NCI-H1105 (cell line): ENCODE results near the gene SPAM1.
"Not testable (repeated sequence)": the region's sequence is repeated elsewhere in the genome, so short reads cannot be mapped to it uniquely, and the experiment has no call there.

Experiments used
- DNase-seq: peaks from one replicate; lab custom pipeline; 2025; lab: John Stamatoyannopoulos, UW

The SPAM1 gene

DNA sequence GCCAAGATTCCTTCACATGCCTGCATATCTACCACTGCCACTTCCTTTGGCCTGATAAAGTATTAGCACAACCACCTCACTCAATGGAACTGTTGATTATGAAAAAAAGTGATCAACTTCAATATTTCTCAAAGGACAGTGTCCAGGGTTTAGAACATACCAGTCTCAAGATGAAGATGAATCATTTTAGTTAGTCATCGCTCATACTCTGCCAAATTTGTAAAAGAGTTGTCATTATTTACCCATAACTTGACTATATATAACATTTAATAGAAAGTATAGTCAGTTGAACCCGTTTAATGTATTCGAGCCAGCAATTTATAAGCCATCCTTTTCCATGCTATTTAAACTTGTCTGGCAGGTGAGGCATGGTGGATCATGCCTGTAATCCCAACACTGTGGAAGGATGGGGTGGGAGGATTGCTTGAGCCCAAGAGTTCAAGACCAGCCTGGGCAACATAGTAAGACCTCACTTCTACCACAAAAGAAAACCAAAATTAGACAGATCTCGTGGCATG is 33.2 kb downstream of the SPAM1 start:
- no peak for DNase-seq

- no peak for DNase-seq
Observed at GRCh38 chr7:123961771-123962170, 36.7 kb downstream of the SPAM1 start.

- DNase-seq, result no peak
Observed at GRCh38 chr7:123966936-123967335, 41.9 kb downstream of the SPAM1 start.

DNA sequence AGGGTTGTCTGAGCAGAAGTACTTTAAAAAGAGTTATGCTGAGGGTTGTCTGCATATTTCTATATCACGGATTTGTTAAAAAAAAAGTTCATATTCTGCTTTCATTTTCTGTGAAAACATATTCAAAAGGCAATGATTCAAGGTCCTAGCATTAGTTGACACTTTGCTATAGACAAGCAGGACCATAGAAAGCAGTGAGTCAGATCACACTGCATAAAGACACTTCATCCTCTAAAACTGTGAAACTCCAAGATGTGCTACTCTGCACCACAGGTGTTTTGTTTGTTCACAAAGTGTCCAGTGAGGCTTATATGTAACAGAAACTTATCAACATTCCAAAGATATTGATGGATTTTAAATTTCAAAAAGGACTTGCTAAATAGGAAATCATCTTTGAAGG is 47.0 kb downstream of the SPAM1 start:
- no peak for DNase-seq

DNA sequence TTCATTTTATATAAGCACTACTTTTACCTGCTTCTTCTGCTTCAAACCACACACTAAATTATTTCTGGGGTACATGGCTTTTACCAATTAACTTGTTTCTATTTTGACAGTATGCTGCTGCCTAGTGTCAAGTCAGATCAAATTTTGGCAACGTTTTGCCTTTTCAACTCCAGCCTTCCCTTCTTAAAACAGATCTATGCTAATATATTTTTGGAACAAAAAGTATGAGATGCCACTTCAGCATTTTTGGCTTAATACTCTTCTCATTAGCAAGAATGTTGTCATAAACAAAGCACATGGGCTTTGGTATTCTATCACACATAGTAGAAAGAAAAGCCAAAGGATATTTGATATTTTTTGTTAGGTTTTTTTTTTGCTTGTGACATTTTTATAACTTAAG is 47.8 kb downstream of the SPAM1 start:
- DNase-seq, result no peak

GRCh38 chr7:123974326-123974908 is 49.4 kb downstream of the SPAM1 start:
- DNase-seq, result no peak

DNA sequence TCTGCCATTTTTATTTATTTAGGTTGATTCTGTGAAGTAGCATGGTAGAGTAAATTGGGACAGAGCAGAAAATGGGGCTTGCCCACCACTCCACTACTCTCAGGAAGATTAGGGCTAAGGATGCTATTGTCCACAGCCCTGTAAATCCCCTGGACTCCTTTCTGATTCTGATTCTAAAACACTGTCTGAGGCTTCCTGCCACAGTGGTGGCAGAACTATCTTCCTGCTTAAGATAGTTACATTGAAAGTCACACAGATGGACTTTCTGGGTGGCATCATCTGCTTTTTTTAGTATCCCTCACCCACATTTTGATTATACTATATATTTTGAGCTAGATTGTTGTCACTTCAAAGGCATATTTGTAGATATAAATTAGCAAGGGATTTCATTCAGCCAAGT is 50.0 kb downstream of the SPAM1 start:
- no peak for DNase-seq

DNA sequence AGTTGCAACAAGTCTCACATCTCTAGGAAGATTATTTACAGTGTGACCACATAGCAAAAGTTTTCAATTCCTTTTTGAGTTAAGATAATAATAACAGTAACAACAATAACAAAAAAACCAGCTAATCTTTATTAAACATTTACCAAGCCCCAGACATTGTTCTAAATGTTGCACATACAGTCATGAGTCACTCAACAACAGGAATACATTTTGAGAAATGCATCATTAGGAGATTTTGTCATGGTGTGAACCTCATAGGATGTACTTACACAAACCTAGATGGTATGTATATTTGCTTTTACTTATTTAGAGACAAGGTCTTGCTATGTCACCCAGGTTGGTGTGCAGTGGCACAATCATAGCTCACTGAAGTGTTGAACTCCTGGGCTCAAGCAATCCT is 52.0 kb downstream of the SPAM1 start:
- DNase-seq, result no peak

DNA sequence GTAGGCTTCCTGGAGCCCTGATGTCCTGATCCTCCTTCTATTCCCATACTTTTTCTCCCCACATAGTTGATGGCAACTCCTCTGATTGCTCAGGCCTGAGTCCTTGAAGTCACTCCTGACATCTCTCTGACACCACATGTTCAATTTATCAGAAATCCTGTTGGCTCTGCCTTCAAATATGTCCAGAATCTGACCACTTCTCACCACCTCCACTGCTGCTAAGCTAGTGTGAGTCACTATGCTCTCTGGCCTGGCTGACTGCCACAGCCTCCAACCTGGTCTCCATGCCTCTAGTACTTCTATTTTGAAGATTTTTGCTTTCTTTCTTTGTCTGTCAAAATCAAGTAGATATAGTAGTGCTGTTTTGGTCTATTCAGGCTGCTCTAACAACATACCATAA is 54.8 kb downstream of the SPAM1 start:
- no peak for DNase-seq

GRCh38 chr7:123987445-123987844 is 62.4 kb downstream of the SPAM1 start:
- DNase-seq, result no peak

DNA sequence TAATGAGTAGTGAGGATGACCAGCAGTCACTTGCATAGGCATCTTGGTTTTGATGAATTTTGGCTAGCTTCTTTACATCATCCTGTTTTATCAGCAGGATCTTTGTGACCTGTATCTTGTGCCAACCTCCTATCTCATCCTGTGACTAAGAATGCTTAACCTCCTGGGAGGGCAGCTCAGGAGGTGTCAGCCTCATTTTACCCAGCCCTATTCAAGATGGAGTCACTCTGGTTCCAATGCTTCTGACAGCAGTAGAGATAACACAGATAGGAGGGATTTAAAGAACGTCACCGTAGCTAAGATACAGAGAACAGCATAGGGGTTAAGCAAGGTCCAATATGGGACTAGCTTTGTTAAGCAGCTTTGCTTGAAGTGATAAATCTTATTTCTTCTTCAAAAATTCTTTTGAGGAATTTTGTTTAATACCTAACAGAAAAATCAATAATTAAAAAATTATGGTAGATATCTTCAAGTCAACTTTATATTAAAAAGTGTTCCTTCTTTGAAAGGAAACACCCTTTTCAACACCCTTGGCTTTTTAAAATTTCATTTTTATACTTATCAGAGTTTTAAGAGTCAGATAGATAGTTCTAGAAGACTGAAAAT is 68.0 kb downstream of the SPAM1 start:
- no peak for DNase-seq

DNA sequence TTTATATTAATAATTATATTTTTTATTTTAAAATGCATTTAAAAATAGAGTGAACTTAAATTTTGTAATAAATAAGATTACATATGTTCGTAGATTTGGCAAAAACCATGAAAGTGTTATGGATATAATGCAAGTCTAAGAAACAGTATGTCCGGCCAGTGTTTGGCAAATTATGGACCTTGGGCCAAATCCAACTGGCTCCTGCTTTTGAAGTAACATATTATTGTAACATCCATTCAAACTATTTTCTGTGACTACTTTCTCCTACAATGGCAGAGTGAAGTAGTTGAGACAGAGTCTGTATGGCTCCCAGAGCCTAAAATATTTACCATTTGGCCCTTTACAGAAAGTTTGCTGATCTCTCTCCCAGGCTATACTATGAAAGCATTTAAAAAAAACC is 69.0 kb downstream of the SPAM1 start:
- DNase-seq, result no peak

DNA sequence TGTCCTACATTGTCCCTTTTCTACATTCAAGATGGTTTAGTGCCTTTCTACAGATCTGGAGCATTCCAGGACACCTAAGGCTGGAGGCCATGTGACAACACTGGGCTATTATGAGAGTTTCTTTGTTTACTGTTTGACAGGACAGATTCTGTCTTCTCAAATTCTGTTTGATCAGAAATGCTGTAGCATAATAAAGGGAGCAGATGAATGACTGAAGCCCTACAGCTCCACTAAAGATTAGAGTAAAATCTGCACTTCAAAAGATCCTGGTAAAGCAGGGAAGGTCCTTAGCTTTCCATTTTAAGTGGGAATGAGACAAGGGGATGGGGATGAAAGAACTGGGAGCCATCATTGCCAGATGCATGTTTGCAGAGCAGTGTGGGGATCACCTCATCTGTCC is 69.4 kb downstream of the SPAM1 start:
- DNase-seq, result no peak

GRCh38 chr7:123995617-123996326 is 70.7 kb downstream of the SPAM1 start:
- no peak for DNase-seq

GRCh38 chr7:123996327-123996625 is 71.2 kb downstream of the SPAM1 start:
- no peak for DNase-seq

GRCh38 chr7:123998921-123999320 is 73.9 kb downstream of the SPAM1 start:
- DNase-seq, result no peak

GRCh38 chr7:123999703-124000102 is 74.7 kb downstream of the SPAM1 start:
- no peak for DNase-seq

GRCh38 chr7:124008296-124008695 is 83.3 kb downstream of the SPAM1 start:
- not testable (repeated sequence) for DNase-seq

DNA sequence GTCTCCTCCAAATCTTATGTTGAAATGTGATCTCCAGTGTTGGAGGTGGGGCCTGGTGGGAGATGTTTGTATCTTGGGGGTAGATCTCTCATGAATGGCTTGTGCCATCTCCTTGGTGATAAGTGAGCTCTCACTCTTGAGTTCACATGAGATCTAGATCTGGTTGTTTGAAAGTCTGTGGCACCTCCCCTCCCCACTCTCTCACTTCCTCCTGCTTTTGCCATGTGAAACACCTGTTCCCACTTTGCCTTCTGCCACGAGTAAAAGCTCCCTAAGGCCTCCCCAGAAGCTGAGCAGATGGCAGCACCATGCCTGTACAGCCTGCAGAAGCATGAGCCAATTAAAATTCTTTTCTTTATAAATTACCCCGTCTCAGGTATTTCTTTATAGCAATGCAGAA is 84.3 kb downstream of the SPAM1 start:
- DNase-seq, result no peak
